Adipose tissue (tissue), 3 donors: ENCODE results near the gene SQOR. TPM values are rescaled to one million over a fixed set of nuclear protein-coding genes. Genes with fewer than 3 reads are reported as not detected.

ENCODE experiments used
- H3K27ac ChIP-seq: one replicate; pipeline ENCODE4 v1.5.1; 2013; ENCODE audit warnings: low read depth, low read length
- WGBS, 3 donors: extraction: QIAGEN DNeasy Blood & Tissue Kit; methylation state at CpG; one replicate each; pipeline ENCODE4 v1.1.7; 2013; 5-methylcytosine and 5-hydroxymethylcytosine counted together
- polyA plus RNA-seq, 3 donors: library from polyadenylated mRNA; stranded (reverse); fragments of 200-250 nt; gene quantifications; one replicate each; pipeline ENCODE4 v1.2.3, GENCODE V29; 2013
- donor health status: healthy with polysubstance abuse.
- donor health status: Bipolar disorder and iron deficiency.
- donor health status: healthy.

SQOR gene
- polyA plus RNA-seq, 3 donors: 40.9 to 44.8 (median 43.1) TPM

- no peak overlapping the region for H3K27ac ChIP-seq
- 80 to 94% (median 93%) methylated on average over 2 of the region's 2 CpGs for WGBS, 3 donors
Observed at GRCh38 chr15:45684533-45684932, 49.7 kb downstream of the SQOR start.

- no peak overlapping the region for H3K27ac ChIP-seq
- 100% methylated on average over 4 of the region's 4 CpGs for WGBS, 3 donors
Observed at GRCh38 chr15:45689616-45690015, 54.8 kb downstream of the SQOR start.

GRCh38 chr15:45690581-45691260 lies 55.9 kb downstream of the SQOR start:
- no peak overlapping the region for H3K27ac ChIP-seq
- 76 to 87% (median 79%) methylated on average over 6 of the region's 6 CpGs for WGBS, 3 donors

GRCh38 chr15:45701108-45701507 lies 66.3 kb downstream of the SQOR start:
- H3K27ac ChIP-seq: no peak overlapping the region
- WGBS, 3 donors: 78 to 90% (median 84%) methylated on average over 3 of the region's 3 CpGs

- no peak overlapping the region for H3K27ac ChIP-seq
- WGBS, 3 donors: 86 to 96% (median 93%) methylated on average over 3 of the region's 3 CpGs
Observed at GRCh38 chr15:45702041-45702440, 67.2 kb downstream of the SQOR start.

GRCh38 chr15:45703670-45704328 lies 69.0 kb downstream of the SQOR start:
- 43 to 64% (median 47%) methylated on average over 12 to 13 of the region's 13 CpGs for WGBS, 3 donors
- no peak overlapping the region for H3K27ac ChIP-seq

GRCh38 chr15:45704329-45705249 lies 69.8 kb downstream of the SQOR start:
- 5 to 11% (median 5%) methylated on average over 61 to 67 of the region's 67 CpGs for WGBS, 3 donors
- no peak overlapping the region for H3K27ac ChIP-seq

- H3K27ac ChIP-seq: no peak overlapping the region
- 3 to 4% (median 3%) methylated on average over 15 of the region's 15 CpGs for WGBS, 3 donors
Observed at GRCh38 chr15:45705510-45706473, 71.0 kb downstream of the SQOR start.

- WGBS, 3 donors: 29 to 58% (median 52%) methylated on average over 6 of the region's 6 CpGs
- H3K27ac ChIP-seq: no peak overlapping the region
Observed at GRCh38 chr15:45710657-45711056, 75.8 kb downstream of the SQOR start.

GRCh38 chr15:45714590-45715488 lies 80.0 kb downstream of the SQOR start:
- 26 to 35% (median 31%) methylated on average over 24 of the region's 24 CpGs for WGBS, 3 donors
- no peak overlapping the region for H3K27ac ChIP-seq

- 79 to 88% (median 80%) methylated on average over 1 of the region's 1 CpG for WGBS, 3 donors
- H3K27ac ChIP-seq: no peak overlapping the region
Observed at GRCh38 chr15:45715528-45715927, 80.7 kb downstream of the SQOR start.

GRCh38 chr15:45719490-45719889 lies 84.7 kb downstream of the SQOR start:
- H3K27ac ChIP-seq: no peak overlapping the region
- WGBS, 3 donors: 42 to 45% (median 42%) methylated on average over 4 of the region's 4 CpGs

GRCh38 chr15:45720183-45720582 lies 85.4 kb downstream of the SQOR start:
- H3K27ac ChIP-seq: no peak overlapping the region

- 86 to 94% (median 92%) methylated on average over 3 of the region's 3 CpGs for WGBS, 3 donors
- H3K27ac ChIP-seq: no peak overlapping the region
Observed at GRCh38 chr15:45728641-45729040, 93.8 kb downstream of the SQOR start.

- WGBS, 3 donors: 62 to 71% (median 65%) methylated on average over 7 of the region's 7 CpGs
- H3K27ac ChIP-seq: no peak overlapping the region
Observed at GRCh38 chr15:45729141-45729540, 94.3 kb downstream of the SQOR start.

- H3K27ac ChIP-seq: no peak overlapping the region
- WGBS, 3 donors: 77 to 91% (median 90%) methylated on average over 1 of the region's 1 CpG
Observed at GRCh38 chr15:45731343-45731742, 96.5 kb downstream of the SQOR start.

GRCh38 chr15:45732662-45733061 lies 97.8 kb downstream of the SQOR start:
- no peak overlapping the region for H3K27ac ChIP-seq
- whole genome bisulfite sequencing, 3 donors: 28 to 37% (median 37%) methylated on average over 2 of the region's 2 CpGs
